GM19025 (cell line): Measurements from ENCODE around the gene VRK1.

ENCODE experiments used
- ATAC-seq: cut with Tn5 transposase; IDR thresholded peaks from one replicate; pipeline ENCODE4 v1.9.1; 2021; ENCODE audit warnings: mild to moderate bottlenecking, low read depth, moderate library complexity; ENCODE audit not compliant: unreplicated experiment

VRK1 gene

GRCh38 chr14:96911499-96912149 is 114.4 kb downstream of the VRK1 start:
- ATAC-seq, result no peak

GRCh38 chr14:96914571-96915128 is 117.5 kb downstream of the VRK1 start:
- ATAC-seq, result no peak

- no peak for ATAC-seq
These were observed 118.3 kb downstream of the VRK1 start for GRCh38 chr14:96915478-96915877.

- no peak for ATAC-seq
These were observed 119.6 kb downstream of the VRK1 start for GRCh38 chr14:96916751-96917150.

- ATAC-seq, result no peak
These were observed 120.3 kb downstream of the VRK1 start for GRCh38 chr14:96917442-96917963.

- no peak for ATAC-seq
These were observed 122.8 kb downstream of the VRK1 start for GRCh38 chr14:96920023-96920422.

- no peak for ATAC-seq
These were observed 123.6 kb downstream of the VRK1 start for GRCh38 chr14:96920820-96921219.

GRCh38 chr14:96922986-96923385 is 125.8 kb downstream of the VRK1 start:
- no peak for ATAC-seq

GRCh38 chr14:96925422-96925821 is 128.2 kb downstream of the VRK1 start:
- no peak for ATAC-seq

- no peak for ATAC-seq
These were observed 128.8 kb downstream of the VRK1 start for GRCh38 chr14:96926001-96926400.

GRCh38 chr14:96928779-96929380 is 131.7 kb downstream of the VRK1 start:
- no peak for ATAC-seq

GRCh38 chr14:96929950-96930349 is 132.8 kb downstream of the VRK1 start:
- ATAC-seq, result no peak

GRCh38 chr14:96930526-96930925 is 133.3 kb downstream of the VRK1 start:
- no peak for ATAC-seq
